GM20000 (cell line): ENCODE measurements around the gene CCDC24.

Source experiments
- DNase-seq: peaks from one replicate; pipeline ENCODE4 v3.0.0; 2012; ENCODE audit warnings: low spot score
- TF ChIP-seq, protein P1 (sequence below): IDR thresholded peaks from 2 replicates; pipeline ENCODE4 v1.5.1; 2012; ENCODE audit warnings: mild to moderate bottlenecking, control low read depth; ENCODE audit errors: extremely low read depth, missing control alignments

Gene CCDC24

DNA sequence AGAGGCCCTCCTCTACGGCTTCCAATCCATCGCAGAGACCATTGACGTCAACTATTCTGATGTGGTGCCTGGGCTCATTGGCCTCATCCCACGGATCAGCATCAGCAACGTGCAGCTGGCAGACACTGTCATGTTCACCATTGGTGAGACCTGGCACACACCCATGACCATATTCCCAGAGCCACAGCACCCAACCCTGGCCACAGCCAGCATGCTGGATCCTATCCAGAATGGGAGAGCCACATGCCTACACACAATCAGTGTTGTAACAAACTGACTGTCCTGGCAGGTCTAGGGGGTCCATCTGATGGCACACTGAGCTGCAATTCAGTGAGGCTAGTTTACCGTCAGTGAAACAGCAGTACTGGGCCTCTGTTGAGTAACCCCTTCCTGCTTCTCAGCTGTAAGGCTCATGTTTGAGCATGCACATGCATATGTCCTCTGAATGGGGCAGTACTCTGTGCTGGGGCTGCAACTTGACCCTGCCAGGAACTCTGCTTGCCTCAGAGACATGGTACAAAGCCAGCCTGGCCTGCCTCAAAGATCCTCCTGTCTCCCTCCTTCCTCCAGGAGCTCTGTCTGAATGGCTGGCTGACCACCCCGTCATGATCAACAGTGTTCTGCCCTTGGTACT is 33.9 kb upstream of the CCDC24 start:
- DNase-seq: no peak
- TF ChIP-seq, protein P1, sequence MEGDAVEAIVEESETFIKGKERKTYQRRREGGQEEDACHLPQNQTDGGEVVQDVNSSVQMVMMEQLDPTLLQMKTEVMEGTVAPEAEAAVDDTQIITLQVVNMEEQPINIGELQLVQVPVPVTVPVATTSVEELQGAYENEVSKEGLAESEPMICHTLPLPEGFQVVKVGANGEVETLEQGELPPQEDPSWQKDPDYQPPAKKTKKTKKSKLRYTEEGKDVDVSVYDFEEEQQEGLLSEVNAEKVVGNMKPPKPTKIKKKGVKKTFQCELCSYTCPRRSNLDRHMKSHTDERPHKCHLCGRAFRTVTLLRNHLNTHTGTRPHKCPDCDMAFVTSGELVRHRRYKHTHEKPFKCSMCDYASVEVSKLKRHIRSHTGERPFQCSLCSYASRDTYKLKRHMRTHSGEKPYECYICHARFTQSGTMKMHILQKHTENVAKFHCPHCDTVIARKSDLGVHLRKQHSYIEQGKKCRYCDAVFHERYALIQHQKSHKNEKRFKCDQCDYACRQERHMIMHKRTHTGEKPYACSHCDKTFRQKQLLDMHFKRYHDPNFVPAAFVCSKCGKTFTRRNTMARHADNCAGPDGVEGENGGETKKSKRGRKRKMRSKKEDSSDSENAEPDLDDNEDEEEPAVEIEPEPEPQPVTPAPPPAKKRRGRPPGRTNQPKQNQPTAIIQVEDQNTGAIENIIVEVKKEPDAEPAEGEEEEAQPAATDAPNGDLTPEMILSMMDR: no peak

DNA sequence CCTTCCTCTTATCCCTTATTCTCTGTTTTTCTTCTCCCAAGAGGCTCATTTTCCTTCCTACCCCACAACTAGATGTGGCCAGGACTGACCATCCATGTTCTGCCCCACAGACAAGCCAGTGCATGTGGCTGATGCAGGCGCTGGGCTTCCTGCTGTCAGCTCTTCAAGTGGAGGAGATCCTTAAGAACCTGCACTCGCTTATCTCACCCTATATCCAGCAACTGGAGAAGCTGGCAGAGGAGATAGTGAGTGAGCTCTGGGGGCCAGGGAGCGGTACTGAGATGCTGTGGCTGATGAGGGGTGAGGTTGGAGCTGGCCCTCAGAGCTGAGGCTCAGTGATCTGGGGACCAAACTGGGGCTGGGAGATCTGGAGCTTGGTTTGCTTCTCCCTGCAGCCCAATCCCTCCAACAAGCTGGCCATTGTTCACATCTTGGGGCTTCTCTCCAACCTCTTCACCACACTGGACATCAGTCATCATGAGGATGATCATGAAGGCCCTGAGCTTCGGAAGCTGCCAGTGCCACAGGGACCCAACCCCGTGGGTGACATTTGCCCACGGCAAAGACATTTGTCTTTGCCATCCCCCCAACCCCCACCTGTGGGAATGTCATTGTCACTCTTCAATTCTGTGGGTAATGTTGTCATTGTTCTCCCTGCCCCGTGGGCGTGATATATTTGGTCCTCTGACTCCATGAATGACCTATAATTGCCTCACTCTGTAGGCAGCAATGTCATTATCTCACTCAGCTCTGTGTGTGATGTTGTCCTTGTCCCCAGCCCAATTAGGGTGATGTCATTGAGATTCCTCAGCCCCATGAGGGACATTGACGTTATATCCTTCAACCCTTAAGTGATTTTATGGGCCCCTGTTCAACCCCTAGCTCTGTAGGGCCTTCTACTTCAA is 32.8 kb upstream of the CCDC24 start:
- TF ChIP-seq, protein P1: no peak
- DNase-seq: no peak

DNA sequence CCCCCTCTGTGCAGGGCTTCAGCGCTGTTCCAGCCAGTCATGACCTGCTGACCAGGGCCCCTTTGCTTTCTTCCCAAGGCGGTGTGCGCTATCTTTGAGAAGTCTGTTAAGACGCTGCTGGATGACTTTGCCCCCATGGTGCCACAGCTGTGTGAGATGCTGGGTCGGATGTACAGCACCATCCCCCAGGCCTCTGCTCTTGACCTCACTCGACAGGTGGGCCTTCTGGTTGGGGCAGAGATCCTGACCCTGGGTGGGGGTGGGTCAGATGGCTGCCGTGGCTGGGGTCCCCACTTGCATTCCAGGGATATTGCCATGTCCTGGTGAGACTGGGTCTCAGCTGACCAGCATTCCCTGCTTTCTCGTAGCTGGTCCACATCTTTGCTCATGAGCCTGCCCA is 30.6 kb upstream of the CCDC24 start:
- DNase-seq: no peak
- TF ChIP-seq, protein P1: no peak

DNA sequence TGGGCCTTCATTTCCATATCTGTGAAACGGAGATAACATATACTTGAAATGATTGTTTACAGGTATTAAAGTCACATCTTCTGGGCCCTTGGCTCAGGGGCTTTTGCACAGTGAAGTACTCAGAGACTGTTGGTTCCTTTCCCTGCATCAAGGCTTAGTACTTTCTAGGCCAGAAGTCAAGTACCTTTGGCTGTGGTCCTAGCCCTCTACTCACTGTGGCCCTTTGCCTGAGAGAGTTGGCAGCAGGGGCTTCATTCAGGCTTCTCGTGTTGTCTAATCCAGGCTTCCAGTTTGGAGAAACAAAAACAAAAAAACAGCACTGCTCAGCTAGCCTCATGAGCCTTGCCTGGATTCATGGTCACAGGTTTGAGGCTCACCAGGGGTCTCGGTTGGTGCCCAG is 29.7 kb upstream of the CCDC24 start:
- DNase-seq: no peak
- TF ChIP-seq, protein P1: no peak

DNA sequence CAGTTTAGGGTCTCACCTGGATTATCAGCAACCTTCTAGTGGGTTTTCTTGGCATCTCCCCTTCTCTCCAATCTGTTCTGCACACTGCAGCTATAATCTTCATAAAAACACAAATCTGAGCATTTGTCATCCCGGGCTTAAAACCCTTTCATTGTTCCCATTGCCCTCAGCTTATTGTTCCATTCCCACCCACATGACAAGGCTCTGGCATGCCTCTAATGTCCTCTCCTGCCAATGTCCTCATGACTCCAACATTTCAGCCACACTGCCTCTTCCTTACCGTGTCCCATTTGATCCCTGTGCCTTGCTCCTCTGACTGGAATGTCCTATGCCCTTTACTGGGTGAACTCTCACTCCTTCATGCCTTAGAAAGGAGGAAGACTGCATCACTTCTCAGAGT is 29.1 kb upstream of the CCDC24 start:
- no peak for DNase-seq
- TF ChIP-seq, protein P1: no peak

DNA sequence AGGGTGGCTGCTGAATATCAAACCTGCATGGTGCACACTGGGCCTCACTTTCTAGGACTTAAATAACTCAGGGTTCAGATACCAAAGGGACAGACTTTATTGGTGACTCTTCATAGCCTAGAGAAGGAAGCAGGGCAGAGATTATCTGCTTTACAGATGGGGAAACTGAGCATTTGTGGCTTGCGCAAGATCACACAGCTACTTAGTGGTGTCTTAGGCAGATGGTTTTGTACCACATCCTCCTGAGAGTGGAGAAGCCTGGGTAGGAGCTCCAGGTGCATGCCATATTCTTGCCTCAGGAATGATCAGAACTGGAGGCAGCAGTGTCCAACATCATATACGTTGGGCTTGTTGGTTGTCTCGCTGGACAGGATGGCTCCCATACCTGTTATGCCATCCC is 28.4 kb upstream of the CCDC24 start:
- TF ChIP-seq, protein P1: no peak
- no peak for DNase-seq

DNA sequence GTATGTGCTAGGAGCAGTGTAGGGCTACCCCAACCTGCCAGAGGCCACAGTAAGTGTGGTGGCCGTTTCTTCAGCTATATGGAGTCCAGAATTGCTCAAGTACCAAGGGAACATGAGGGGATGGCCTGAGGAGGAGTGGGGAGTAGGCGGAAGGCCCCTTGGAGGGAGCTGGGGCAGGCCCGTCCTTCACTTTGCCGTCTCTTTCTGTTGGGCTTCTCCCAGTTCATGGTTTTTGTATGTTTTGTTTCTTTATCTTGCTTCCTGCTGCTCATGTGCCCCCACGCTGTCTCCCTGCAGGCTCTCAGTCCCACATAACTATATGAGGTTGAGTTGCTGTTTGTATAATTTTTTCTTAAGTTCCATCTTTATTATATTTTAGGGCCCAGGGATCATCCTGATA is 27.5 kb upstream of the CCDC24 start:
- TF ChIP-seq, protein P1: no peak

More for the DNA sequence above, 27.5 kb upstream of the CCDC24 start:
- DNase-seq: no peak
